Right lobe of liver (tissue), 4 donors: ENCODE data around the gene SHQ1.

ENCODE experiments used
- POLR2A ChIP-seq: fragments of 450-650 bp; IDR thresholded peaks from one replicate; pipeline ENCODE4 v1.6.1; 2017; ENCODE audit warnings: antibody characterized with exemption, mild to moderate bottlenecking
- TF ChIP-seq, protein P1 (sequence below), 4 donors: fragments of 200-600 bp in 3 of 4; fragments of 450-650 bp in 1 of 4; IDR thresholded peaks; one replicate each; pipeline versions ENCODE4 v1.5.1 to v1.8.0; 2016 to 2022; ENCODE audit warnings: antibody characterized with exemption in 4 of 4, mild to moderate bottlenecking in 2 of 4
- donor health status: DM: no; HTN: no; CAD: no.
- donor health status: DM: no; HTN: no; CAD: no.
- donor health status: DM: no; HTN: yes; CAD: no.

DNA sequence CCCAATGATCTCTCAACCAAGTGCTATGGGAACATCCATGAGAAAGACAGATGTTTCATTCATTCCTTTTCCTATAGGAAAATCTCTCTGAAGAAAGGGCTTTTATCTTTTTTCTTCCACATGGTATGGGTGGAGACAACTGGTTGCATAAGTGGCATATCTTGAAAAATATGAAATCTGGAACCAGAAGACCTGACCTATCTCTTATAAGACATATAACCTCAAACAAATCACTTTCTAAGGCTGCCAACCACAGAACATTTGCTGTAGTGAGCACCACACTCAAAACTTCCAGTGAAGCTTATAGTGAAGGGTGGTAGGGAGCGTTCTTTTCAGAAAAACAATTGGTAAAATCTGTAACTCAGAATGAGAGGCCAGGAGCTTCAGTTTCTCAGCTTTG lies 58.5 kb downstream of the SHQ1 start:
- TF ChIP-seq, protein P1, sequence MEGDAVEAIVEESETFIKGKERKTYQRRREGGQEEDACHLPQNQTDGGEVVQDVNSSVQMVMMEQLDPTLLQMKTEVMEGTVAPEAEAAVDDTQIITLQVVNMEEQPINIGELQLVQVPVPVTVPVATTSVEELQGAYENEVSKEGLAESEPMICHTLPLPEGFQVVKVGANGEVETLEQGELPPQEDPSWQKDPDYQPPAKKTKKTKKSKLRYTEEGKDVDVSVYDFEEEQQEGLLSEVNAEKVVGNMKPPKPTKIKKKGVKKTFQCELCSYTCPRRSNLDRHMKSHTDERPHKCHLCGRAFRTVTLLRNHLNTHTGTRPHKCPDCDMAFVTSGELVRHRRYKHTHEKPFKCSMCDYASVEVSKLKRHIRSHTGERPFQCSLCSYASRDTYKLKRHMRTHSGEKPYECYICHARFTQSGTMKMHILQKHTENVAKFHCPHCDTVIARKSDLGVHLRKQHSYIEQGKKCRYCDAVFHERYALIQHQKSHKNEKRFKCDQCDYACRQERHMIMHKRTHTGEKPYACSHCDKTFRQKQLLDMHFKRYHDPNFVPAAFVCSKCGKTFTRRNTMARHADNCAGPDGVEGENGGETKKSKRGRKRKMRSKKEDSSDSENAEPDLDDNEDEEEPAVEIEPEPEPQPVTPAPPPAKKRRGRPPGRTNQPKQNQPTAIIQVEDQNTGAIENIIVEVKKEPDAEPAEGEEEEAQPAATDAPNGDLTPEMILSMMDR (IDR thresholded peaks at IDR 0.05): no peak
- TF ChIP-seq POLR2A: no peak
